HepG2 (cell line): ENCODE results near the gene NFATC1. TPM values are rescaled to one million over a fixed set of nuclear protein-coding genes. Genes with fewer than 3 reads are reported as not detected.

Source experiments
- BHLHE40 ChIP-seq: IDR thresholded peaks from 2 replicates; pipeline ENCODE4 v1.6.1; 2011; ENCODE audit warnings: low read length, improper control_type of control experiment
- CTCF ChIP-seq: sonication (generic); formaldehyde crosslinking; IDR thresholded peaks from 2 replicates; pipeline ENCODE4 v1.5.0; 2020; ENCODE audit warnings: mild to moderate bottlenecking, missing genetic modification reagents, moderate library complexity
- FOSL2 ChIP-seq: sonication (generic); formaldehyde crosslinking; IDR thresholded peaks from 2 replicates; pipeline ENCODE4 v1.4.0; 2020; ENCODE audit warnings: missing genetic modification reagents
- FOXK2 ChIP-seq: fragments of 450-650 bp; IDR thresholded peaks from 2 replicates; pipeline ENCODE4 v1.6.1; 2016
- ISL2 ChIP-seq: sonication (generic); formaldehyde crosslinking; IDR thresholded peaks from 2 replicates; pipeline ENCODE4 v1.5.0; 2020; ENCODE audit warnings: missing genetic modification reagents
- KAT7 ChIP-seq: IDR thresholded peaks from 2 replicates; pipeline ENCODE4 v1.6.1; 2018; ENCODE audit warnings: borderline replicate concordance, missing compliant biosample characterization
- KLF9 ChIP-seq: IDR thresholded peaks from 2 replicates; pipeline ENCODE4 v1.6.1; 2016; ENCODE audit warnings: low read depth
- NRL ChIP-seq: sonication (generic); formaldehyde crosslinking; IDR thresholded peaks from 2 replicates; pipeline ENCODE4 v1.5.0; 2020; ENCODE audit warnings: missing genetic modification reagents, mild to moderate bottlenecking, moderate library complexity, borderline replicate concordance
- PLRG1 ChIP-seq: fragments of 450-650 bp; conservative IDR thresholded peaks from 2 replicates; pipeline ENCODE4 v1.6.1; 2016
- POLR2AphosphoS2 ChIP-seq: IDR thresholded peaks from 2 replicates; pipeline ENCODE4 v1.6.1; 2011; ENCODE audit warnings: low read depth, low read length, improper control_type of control experiment
- RBFOX2 ChIP-seq: fragments of 200-400 bp; formaldehyde crosslinking; IDR thresholded peaks from 2 replicates; pipeline ENCODE4 v1.6.1; 2017; ENCODE audit warnings: low read depth, mild to moderate bottlenecking, low read length
- RCOR2 ChIP-seq: IDR thresholded peaks from 2 replicates; pipeline ENCODE4 v1.6.1; 2016; ENCODE audit warnings: missing biosample characterization, missing genetic modification reagents
- SALL2 ChIP-seq: sonication (generic); formaldehyde crosslinking; IDR thresholded peaks from 2 replicates; pipeline ENCODE4 v1.8.1; 2023; ENCODE audit warnings: mild to moderate bottlenecking, missing genetic modification reagents, inconsistent platforms
- SMC3 ChIP-seq: IDR thresholded peaks from 2 replicates; pipeline ENCODE4 v1.6.1; 2011; ENCODE audit warnings: low read length, improper control_type of control experiment
- XRCC5 ChIP-seq: fragments of 200-400 bp; formaldehyde crosslinking; optimal IDR thresholded peaks from 2 replicates; pipeline ENCODE3; 2017; ENCODE audit warnings: mild to moderate bottlenecking, low read length
- YY1 ChIP-seq: IDR thresholded peaks from 2 replicates; pipeline ENCODE4 v1.6.1; 2011; ENCODE audit warnings: low read length, low read depth, moderate library complexity, mild to moderate bottlenecking; ENCODE audit not compliant: insufficient read depth, insufficient replicate concordance
- ZFP1 ChIP-seq: IDR thresholded peaks from 2 replicates; pipeline ENCODE4 v1.6.1; 2016
- ZNF235 ChIP-seq: sonication (generic); formaldehyde crosslinking; IDR thresholded peaks from 2 replicates; pipeline ENCODE4 v1.8.1; 2023; ENCODE audit warnings: mild to moderate bottlenecking, missing genetic modification reagents, borderline replicate concordance
- ZNF253 ChIP-seq: sonication (generic); formaldehyde crosslinking; IDR thresholded peaks from 2 replicates; pipeline ENCODE4 v1.8.0; 2022; ENCODE audit warnings: mild to moderate bottlenecking, missing genetic modification reagents, borderline replicate concordance
- ZNF350 ChIP-seq: sonication (generic); formaldehyde crosslinking; IDR thresholded peaks from 2 replicates; pipeline ENCODE4 v1.4.0; 2020; ENCODE audit warnings: mild to moderate bottlenecking, low read depth, missing genetic modification reagents, borderline replicate concordance
- ZNF451 ChIP-seq: sonication (generic); formaldehyde crosslinking; IDR thresholded peaks from 2 replicates; pipeline ENCODE4 v1.5.0; 2020; ENCODE audit warnings: mild to moderate bottlenecking, missing genetic modification reagents
- ZNF460 ChIP-seq: sonication (generic); formaldehyde crosslinking; IDR thresholded peaks from 2 replicates; pipeline ENCODE4 v1.5.1; 2020; ENCODE audit warnings: missing genetic modification reagents, mild to moderate bottlenecking, borderline replicate concordance
- ZNF468 ChIP-seq: sonication (generic); formaldehyde crosslinking; IDR thresholded peaks from 2 replicates; pipeline ENCODE4 v1.8.0; 2022; ENCODE audit warnings: mild to moderate bottlenecking, moderate library complexity, missing genetic modification reagents
- ZNF501 ChIP-seq: sonication (generic); formaldehyde crosslinking; IDR thresholded peaks from 2 replicates; pipeline ENCODE4 v1.5.1; 2020; ENCODE audit warnings: mild to moderate bottlenecking, moderate library complexity, missing genetic modification reagents
- ZNF549 ChIP-seq: sonication (generic); formaldehyde crosslinking; IDR thresholded peaks from 2 replicates; pipeline ENCODE4 v1.5.0; 2020; ENCODE audit warnings: missing genetic modification reagents
- ZNF563 ChIP-seq: sonication (generic); formaldehyde crosslinking; IDR thresholded peaks from 2 replicates; pipeline ENCODE4 v1.8.0; 2022; ENCODE audit warnings: mild to moderate bottlenecking, moderate library complexity, missing genetic modification reagents
- ZNF761 ChIP-seq: sonication (generic); formaldehyde crosslinking; conservative IDR thresholded peaks from 2 replicates; pipeline ENCODE4 v1.4.0; 2020; ENCODE audit warnings: mild to moderate bottlenecking, missing genetic modification reagents
- ZNF83 ChIP-seq: sonication (generic); formaldehyde crosslinking; IDR thresholded peaks from 2 replicates; pipeline ENCODE4 v1.4.0; 2020; ENCODE audit warnings: missing genetic modification reagents, mild to moderate bottlenecking, borderline replicate concordance
- polyA plus RNA-seq, 8 experiments: library from polyadenylated mRNA; depleted of rRNA in 3 of 8; stranded (reverse) in 7 of 8; unstranded in 1 of 8; fragments of >200 nt; fragmentation: Illumina TruSeq in 4 of 8; extraction: Trizol in 4 of 8; gene quantifications; 2 replicates each; pipeline versions ENCODE4 v1.2.1 to v1.2.3, GENCODE V29; 2011 to 2016; ENCODE audit warnings: low read depth in 4 of 8, missing spikeins in 1 of 8, mixed read lengths in 1 of 8; ENCODE audit not compliant: insufficient read depth in 1 of 8
- total RNA-seq, 5 experiments: library from RNA; depleted of rRNA; stranded (reverse); fragments of >200 nt; fragmentation: Illumina TruSeq; extraction: Trizol; gene quantifications; 2 replicates each; pipeline ENCODE4 v1.2.3, GENCODE V29; 2016; ENCODE audit warnings: low read depth in 1 of 5
- TF ChIP-seq, protein P1 (sequence below): sonication (generic); formaldehyde crosslinking; IDR thresholded peaks from 2 replicates; pipeline ENCODE4 v1.4.0; 2020; ENCODE audit warnings: mild to moderate bottlenecking, missing genetic modification reagents

Gene NFATC1
- total and polyA plus RNA-seq, 2 of the 13 experiments (the other 11 are each of a cell fraction or from before 2014, with no cell fraction given), result not detected

DNA sequence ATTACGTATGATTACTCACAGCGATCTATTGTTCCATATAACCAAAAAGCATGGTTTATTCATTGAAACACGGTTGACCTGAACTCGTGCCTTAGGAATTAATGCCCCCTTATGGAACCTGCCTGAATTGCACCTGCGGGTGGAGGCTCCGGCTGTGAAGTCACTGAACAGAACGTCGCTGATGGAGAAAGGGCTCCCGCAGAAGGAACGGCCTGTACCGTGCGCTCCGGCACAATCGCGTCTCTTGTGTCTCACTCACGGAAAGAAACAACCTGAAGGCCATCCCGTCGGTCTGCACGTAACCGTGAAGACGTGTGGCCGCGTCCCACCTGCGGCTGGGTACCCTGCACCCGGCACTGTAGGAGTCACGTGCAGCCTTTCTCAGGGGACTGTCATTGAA is 133.1 kb downstream of the NFATC1 start (continued):
- TF ChIP-seq, protein P1, sequence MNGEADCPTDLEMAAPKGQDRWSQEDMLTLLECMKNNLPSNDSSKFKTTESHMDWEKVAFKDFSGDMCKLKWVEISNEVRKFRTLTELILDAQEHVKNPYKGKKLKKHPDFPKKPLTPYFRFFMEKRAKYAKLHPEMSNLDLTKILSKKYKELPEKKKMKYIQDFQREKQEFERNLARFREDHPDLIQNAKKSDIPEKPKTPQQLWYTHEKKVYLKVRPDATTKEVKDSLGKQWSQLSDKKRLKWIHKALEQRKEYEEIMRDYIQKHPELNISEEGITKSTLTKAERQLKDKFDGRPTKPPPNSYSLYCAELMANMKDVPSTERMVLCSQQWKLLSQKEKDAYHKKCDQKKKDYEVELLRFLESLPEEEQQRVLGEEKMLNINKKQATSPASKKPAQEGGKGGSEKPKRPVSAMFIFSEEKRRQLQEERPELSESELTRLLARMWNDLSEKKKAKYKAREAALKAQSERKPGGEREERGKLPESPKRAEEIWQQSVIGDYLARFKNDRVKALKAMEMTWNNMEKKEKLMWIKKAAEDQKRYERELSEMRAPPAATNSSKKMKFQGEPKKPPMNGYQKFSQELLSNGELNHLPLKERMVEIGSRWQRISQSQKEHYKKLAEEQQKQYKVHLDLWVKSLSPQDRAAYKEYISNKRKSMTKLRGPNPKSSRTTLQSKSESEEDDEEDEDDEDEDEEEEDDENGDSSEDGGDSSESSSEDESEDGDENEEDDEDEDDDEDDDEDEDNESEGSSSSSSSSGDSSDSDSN (CRISPR knock-in tag), result peak; percentile 69; the same call in 1 of the 2 replicates
- TF ChIP-seq CTCF (CRISPR knock-in tag), result peak; percentile 87
- TF ChIP-seq BHLHE40, result 0 out of 2 replicates have a peak, but pooled peaks have one; percentile 37
- no peak for TF ChIP-seq ZNF350 (CRISPR knock-in tag)
- no peak for TF ChIP-seq KAT7
- TF ChIP-seq SALL2 (CRISPR knock-in tag), result no peak
- no peak for TF ChIP-seq ZNF761
- no peak for TF ChIP-seq ZNF549 (CRISPR knock-in tag)
- no peak for TF ChIP-seq FOXK2
- no peak for TF ChIP-seq ZNF468 (CRISPR knock-in tag)
- no peak for TF ChIP-seq ISL2 (CRISPR knock-in tag)
- no peak for TF ChIP-seq ZNF460 (CRISPR knock-in tag)
- no peak for TF ChIP-seq POLR2AphosphoS2
- TF ChIP-seq ZNF451, result no peak
- no peak for TF ChIP-seq ZNF563 (CRISPR knock-in tag)
- no peak for TF ChIP-seq ZFP1
- TF ChIP-seq FOSL2 (CRISPR knock-in tag), result no peak
- TF ChIP-seq PLRG1, result no peak
- no peak for TF ChIP-seq KLF9 (CRISPR knock-in tag)
- peak; percentile 39 for TF ChIP-seq XRCC5
- TF ChIP-seq YY1, result no peak
- TF ChIP-seq SMC3, result peak; percentile 78
- no peak for TF ChIP-seq RCOR2 (CRISPR knock-in tag)
- TF ChIP-seq RBFOX2, result no peak
- TF ChIP-seq ZNF83 (CRISPR knock-in tag), result no peak
- TF ChIP-seq ZNF253 (CRISPR knock-in tag), result no peak
- TF ChIP-seq ZNF501 (CRISPR knock-in tag), result no peak
- no peak for TF ChIP-seq NRL (CRISPR knock-in tag)
- TF ChIP-seq ZNF235 (CRISPR knock-in tag), result no peak
